ENCODE data around the gene AVPI1.

DNA sequence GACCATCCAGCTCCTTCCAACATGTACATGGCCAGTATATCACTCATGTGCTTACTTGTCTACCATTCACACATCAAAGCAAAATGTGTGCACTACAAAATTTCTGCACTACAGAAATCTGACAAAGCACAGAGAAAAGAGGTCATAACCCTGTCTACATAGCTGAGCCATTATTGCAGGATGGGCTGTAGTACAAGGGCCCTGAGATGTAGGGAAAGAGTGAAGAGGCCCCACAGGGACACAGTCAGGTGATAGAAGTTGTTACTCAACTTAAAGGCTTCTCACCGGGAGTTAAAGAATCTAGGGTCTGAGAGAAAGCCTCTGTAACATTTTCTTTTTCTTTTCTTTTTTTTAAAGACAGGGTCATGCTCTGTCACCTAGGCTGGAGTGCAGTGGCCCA lies 17.5 kb downstream of the AVPI1 start:
- TF ChIP-seq, protein P1, sequence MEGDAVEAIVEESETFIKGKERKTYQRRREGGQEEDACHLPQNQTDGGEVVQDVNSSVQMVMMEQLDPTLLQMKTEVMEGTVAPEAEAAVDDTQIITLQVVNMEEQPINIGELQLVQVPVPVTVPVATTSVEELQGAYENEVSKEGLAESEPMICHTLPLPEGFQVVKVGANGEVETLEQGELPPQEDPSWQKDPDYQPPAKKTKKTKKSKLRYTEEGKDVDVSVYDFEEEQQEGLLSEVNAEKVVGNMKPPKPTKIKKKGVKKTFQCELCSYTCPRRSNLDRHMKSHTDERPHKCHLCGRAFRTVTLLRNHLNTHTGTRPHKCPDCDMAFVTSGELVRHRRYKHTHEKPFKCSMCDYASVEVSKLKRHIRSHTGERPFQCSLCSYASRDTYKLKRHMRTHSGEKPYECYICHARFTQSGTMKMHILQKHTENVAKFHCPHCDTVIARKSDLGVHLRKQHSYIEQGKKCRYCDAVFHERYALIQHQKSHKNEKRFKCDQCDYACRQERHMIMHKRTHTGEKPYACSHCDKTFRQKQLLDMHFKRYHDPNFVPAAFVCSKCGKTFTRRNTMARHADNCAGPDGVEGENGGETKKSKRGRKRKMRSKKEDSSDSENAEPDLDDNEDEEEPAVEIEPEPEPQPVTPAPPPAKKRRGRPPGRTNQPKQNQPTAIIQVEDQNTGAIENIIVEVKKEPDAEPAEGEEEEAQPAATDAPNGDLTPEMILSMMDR (IDR thresholded peaks at IDR 0.05; ENCODE audit: low read depth, low read length), result no peak
- TF ChIP-seq EZH2phosphoT487 (IDR thresholded peaks at IDR 0.05; ENCODE audit: low read depth), result no peak

All from OCI-LY3 (cell line).